Superior temporal gyrus (tissue), 1 donor: ENCODE data around the gene XPO6.
A peak's percentile ranks its signal among the peaks of the same experiment; 100 is the strongest.
"Not testable (repeated sequence)": the region's sequence is repeated elsewhere in the genome, so short reads cannot be mapped to it uniquely, and the experiment has no call there.

ENCODE experiments used
- DNase-seq: peaks from one replicate; pipeline ENCODE4 v3.0.0-alpha.2; 2016; ENCODE audit errors: extremely low spot score

XPO6 gene

GRCh38 chr16:28115866-28116265 is 95.9 kb downstream of the XPO6 start:
- not testable (repeated sequence) for DNase-seq

DNA sequence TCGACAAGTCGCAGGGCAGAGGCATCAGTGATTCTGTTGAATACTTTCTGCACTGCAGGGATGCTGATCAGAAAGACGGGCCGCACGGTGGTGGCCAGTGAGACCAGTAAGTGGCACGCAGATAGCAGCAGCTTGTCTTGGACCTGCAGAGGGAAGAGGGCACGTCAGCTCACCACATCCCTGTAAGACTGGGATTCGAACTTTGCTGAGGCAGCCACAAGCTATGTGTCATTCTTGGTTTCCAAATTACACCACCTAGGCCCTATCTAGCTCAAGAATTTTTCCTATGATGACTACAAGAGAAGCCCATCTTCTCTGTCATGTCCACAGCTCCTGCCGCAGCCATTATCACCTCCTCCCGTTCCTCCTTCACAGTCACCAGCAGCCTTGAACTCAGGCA is 98.9 kb downstream of the XPO6 start:
- DNase-seq = no peak

DNA sequence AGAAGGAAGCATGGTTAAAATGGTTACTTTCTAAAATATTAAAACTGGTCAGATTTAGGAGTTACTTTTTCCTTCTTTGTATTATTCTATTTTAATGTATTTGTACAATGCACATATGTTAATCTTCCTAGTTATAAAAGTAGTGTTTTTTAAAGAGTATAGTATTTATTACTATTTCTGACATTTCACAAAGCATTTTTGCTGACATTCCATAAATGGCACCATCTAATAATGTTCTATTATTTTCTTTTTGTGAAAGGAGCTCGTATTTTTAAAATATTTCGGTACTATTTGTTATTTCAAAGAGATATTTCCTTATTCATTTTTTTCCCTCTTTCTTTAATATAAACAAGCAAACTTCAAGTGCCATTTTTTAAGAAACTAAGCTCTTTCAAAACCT is 100.8 kb downstream of the XPO6 start:
- DNase-seq = no peak

- no peak for DNase-seq
Measured at GRCh38 chr16:28110479-28110878, 101.3 kb downstream of the XPO6 start.

- DNase-seq = no peak
Measured at GRCh38 chr16:28110074-28110473, 101.7 kb downstream of the XPO6 start.

DNA sequence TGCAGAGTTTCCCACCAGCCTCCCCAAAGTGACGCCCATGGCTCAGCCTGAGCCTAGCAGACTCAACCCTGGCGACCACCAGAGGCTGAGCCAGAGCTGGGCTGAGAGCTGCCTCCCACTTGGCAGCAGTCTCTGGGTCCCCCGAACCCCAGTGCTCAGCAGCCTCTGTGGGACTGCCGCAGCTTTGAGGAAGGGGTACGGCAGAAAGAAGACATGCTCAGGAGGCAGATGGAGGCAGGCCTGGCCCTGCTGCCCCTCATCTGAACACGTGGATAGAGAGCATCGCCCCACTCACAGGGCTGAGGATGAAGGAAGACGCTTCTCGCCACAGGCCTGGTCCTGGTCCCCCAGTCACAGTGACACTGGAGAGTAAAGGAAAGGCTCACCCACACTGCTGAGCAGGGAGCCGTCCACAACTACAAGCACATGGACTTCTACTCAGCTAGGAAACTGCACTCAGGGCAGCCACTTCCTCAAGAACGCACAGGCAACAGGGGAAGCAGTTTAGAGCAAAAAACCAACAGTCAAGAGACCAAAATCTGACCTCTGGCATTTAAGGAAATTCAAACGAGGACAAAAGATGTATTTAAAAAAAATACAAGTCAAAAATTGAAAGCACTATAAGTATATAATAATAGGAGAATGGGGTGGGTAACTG is 103.0 kb downstream of the XPO6 start:
- DNase-seq = no peak

GRCh38 chr16:28107232-28107631 is 104.5 kb downstream of the XPO6 start:
- DNase-seq = no peak

DNA sequence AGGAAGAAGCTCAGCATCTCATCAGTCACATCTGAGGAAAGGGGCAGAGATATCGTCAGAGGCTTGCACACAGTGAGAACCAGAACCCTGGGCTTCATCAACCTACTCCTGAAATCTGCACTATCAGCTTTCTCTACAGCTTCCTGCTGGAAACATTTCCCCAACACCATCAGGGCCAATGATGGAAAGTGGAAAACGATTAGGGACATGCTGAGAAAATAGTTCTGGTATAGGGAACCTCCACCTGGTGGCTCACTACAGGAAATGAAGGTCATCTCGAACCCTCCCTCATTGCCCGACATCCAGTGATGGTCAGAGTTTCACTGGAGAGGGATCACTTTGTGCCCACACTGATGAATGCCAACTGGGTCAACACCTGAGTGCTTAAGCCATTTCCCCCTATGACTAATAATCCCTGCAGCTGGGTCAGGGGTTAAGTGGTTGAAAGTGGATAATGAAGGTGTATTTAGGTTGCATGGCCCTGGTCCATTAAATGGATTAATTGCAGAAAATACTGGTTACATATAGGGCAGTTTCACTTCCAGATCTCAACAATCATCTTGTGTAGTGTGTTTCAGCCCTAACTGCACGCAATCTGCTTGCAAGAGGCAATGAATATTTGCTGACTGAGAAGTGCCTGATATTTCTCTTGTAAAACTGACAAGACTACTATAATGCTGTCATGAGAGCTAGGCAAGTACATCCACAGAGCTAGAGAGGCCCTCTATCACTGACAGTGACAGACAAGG is 105.1 kb downstream of the XPO6 start:
- no peak for DNase-seq

- DNase-seq = no peak
Measured at GRCh38 chr16:28105954-28106353, 105.8 kb downstream of the XPO6 start.

DNA sequence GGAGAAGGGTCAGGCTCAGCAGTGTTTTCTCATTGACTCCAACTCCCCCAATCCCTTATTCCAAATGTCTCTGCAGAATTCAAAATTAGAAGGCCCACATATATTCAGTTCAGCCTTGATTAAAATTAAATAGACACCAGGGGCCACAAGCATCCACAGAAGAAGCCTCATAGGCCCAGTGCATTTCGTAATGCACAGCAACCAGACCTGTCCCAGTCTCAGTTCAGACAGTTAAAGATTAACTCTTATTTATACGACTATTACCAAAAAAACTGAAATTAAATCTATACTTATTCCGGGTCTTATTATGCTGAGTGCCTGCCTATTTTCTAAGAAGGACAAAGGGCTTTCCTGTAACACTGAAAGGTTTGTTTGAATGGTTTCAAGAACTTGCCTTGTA is 106.5 kb downstream of the XPO6 start:
- DNase-seq = no peak

- no peak for DNase-seq
Measured at GRCh38 chr16:28104404-28104803, 107.4 kb downstream of the XPO6 start.

DNA sequence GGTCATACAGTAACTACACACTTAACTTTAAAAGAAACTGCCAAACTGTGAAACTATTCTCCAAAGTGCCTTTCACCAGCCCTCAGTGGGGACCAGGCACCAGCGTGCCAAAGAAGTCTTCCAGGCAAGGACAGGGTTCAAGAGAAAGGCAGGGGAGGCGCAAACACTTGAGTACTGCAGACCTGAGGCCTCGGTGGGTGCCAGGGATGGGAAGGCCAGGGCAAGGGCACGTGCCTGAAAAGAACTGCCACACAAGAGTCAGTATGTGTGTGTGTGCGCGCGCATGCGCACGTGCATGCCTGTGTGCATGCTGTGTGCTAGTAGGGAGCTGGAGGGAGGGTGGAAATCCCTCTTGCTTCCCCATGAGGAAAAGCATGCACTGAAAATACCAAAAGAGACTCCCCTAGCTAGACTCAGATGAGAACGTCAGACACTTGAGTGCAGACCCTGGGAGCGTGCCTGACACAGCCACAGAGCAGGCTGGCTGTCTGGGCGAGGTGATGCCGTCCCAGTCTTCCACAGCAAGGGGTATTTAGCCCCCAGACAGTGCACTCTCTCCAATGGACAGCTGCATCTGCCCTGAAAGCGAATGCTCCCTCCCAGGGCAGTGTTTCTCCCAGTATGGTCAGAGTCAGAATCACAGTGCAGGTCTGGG is 108.1 kb downstream of the XPO6 start:
- no peak for DNase-seq

DNA sequence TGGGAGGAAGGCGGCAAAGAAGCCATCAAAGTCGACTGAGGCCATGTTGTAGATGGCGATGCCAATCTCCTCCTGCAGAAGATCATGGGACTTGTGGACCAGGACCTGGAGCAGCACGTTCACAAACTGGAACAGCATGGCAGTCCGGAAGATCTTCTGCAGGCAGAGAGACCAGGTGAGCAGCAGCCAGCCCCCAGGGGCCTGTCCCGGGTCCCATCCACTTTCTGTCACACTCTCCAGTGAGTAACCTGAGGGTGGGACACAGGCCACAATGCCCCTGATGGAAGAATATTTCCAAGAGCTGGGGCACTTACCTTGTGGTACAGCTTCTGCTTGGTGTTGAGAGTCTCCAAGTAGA is 110.3 kb downstream of the XPO6 start:
- DNase-seq = no peak

DNA sequence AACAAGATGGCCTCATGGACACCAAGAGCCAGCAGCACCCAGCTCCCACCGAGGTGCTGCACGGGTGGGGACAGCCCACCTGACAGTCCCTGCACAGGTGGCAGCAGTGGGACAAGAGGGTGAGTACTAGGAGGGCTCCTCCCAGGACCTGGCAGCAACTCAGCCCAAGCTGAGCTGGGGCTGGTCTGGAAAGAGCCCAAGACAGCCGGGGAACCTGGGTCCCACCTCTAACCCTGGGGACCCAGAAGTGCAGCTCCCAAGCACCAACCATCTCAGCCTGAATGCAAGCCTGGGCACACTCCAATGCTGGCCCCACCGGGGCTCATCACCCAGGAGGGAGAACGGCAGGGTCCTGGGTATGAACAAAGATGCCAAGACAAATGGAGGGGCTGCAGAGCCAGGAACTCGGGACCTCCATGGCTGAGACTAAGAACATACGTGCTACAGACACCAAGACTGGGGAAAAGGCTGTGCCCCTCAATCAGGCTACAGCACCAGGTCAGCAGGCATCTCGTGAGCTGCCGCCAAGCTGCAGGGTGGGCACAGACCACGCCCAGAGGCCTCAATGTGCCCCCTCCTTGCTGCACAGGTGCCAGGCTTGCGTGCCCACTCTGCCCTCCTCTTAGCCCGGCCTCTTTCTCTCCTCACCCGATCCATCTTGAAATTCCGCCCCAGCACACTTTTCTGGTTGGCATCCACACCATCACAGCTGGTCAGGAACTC is 110.8 kb downstream of the XPO6 start:
- no peak for DNase-seq

DNA sequence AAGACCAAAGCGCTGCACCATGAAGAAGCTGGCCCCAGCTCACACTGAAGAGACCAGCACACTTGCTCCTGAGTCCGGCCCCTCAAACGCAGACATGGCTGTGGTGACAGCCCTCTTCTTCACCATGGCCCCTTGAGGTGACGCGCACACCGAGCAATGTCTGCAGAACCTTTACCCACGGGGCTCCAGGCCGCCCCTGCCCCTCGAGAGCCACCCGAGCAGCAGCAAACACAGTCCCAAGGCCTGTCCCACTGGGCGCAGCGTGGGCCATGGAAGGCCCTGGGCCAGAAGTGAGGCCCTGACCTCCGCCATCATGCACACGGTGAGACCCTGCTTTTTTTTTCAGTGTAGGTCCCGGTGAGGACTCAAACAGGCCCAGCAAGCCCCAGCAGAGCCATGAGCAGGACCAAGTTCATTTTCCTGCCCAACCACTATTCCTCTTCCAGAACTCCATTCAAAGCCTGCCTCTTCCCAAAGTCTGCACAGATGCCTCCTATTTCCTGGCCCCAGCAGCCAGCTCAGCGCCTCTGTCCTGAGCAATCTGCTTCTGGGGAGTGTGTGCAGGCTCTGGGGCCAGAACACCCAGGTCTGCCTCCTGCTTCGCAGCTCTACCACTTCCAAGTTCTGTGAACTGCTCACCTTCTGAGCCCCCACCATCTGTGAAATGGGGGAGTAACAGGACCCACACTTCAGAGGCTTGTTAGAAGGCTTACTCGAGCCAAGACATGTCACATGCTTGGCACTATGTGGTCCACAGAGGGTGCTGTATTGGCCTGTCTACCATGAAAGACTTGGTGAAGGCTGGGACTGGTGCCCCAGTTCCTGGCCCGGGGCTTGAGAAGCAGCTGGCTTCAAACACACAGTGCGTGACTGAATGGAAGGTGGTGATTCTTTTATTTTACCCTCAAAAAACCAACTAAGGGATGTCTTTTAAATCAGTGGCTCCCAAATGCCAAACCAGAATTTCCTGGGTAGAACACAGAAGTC is 112.5 kb downstream of the XPO6 start:
- peak; percentile 21 for DNase-seq

DNA sequence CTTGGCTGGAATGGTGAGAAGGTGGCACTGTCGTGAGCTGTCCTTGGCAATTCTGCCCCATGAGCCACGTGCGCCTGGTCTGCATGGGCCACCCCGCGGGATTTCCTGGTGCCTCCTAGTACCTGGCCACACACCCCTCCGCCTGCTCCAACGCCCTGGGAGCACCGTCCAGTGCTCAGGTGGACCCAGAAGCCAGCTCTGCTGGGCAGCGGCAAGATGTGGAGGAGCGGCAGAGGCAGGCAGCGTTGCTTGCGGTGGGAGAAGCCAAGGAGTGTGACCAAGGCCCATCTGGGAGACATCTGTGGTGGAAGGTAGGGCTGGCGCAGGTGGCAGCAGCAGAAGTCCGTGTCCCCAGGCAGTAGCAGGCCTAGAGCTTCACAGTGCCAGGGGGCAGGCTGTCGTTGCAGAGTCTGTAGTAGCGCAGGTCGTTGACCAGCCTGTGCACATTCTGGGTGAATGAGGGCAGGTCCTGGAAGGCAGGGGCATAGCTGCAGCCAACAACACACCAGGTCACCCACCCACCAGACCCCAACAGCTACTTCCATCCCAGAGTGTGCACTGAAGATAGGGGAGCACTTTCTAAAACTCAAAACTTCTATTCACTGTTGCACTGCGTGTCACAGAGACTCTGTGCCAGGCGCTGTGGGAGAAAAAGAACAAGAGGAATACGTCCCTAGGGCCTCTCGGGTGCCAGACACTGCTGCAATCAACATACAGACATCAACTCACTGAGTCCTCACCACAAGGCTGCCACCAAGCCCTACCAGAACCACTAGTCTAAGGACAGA is 113.4 kb downstream of the XPO6 start:
- no peak for DNase-seq

DNA sequence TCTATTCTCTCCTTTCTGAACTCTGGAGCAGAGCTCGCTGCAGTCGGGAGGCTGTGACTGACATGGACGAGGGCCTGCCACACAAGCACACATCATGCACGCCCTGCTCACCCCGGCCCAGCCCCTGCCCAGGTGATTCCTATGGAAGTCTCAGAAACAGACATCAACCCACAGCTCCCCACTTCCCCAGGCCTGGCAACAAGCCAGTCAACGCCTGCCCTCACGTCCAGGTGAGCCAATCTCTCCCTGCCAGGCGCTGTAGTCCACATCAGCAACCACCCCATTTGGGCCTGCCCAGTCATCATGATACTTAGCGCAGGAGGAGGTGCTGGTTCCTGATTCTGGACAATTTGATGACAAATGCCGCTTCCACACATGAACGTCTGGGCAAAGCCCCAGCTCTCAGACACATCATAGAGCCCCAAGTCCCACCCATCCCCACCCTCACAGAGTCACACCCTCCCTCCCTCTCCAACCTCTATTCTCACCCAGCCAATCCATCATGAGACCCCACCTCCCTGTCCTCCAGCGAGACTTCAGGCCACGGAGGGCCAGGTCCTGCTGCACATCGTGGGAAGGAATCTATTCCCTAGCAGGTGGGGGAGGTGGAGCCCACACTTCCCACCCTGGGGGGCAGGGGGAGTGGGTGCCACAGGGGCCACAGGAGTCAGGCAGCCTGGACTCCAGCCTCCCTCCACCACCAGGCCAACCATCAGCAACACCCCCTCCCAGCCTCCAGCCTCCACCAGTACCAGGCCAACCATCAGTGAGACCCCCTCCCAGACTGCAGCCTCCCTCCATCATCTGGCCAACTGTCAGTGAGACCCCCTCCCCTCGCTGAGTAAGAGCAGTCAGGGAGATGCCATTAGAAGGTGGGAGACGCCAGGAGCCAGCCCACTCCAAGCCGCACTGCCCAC is 114.5 kb downstream of the XPO6 start:
- DNase-seq = no peak

DNA sequence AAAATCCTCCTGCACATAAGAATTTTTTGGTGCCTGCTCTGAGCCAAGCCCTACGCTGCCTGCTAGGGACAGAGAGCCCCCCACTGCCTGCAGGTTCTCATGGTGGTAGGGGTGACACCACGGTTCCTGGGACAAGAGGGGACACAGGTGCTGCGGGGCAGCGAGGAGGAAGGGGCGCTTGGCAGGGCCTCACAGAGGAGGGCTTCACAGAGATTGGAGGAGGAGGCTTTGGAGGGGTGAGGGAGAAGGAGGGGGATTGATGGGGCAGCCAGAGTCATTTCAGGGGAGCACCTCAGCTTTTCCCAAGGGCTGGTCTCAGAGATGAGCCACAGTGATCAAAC is 118.4 kb downstream of the XPO6 start:
- DNase-seq = no peak

DNA sequence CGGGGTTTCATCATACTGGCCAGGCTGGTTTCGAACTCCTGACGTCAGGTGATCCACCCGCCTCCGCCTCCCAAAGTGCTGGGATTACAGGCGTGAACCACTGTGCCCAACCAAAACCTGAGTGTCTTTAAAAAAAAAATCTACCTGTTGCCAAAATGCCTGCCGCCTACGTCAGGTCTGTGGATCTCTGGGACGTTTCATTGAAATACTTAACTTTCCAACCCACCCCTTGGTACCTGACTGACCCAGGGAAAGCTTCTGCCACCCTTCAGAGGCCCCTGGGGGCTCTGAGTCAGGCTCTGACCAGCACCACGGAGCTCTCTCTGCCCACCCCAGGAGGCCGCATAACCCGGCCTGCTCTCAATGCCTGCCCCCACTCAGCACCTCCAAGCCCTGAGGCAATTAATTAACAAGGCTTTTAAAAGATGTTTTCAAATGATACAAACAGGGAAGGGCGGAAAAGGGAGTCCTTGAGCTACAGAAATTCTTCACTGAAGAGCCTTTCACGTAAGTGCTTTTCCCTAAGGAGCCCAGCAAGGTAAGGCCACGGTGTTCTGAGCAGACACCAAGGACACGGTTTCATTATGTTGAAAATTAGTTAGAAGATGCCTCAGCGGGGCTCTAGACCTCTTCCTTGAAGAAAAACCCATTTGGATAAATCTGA is 118.9 kb downstream of the XPO6 start:
- no peak for DNase-seq
